Motor neuron (in vitro differentiated cells): ENCODE measurements around the gene EXOC4. TPM values are rescaled to one million over a fixed set of nuclear protein-coding genes. Genes with fewer than 3 reads are reported as not detected.

Source experiments
- ATAC-seq, 8 experiments: fragments of 200-7000 bp; cut with Tn5 transposase; replicated peaks in 6 of 8; 2 replicates each; pipeline ENCODE4 v1.8.0; 2021; ENCODE audit warnings: mild to moderate bottlenecking in 8 of 8, moderate library complexity in 8 of 8
- H3K27ac ChIP-seq, 2 donors: fragments of 250-450 bp; sonication (Bioruptor Pico); 2 replicates each; pipeline ENCODE4 v1.9.0; 2021; ENCODE audit warnings: antibody characterized with exemption in 2 of 2, mild to moderate bottlenecking in 2 of 2, moderate library complexity in 1 of 2
- H3K4me1 ChIP-seq, 2 donors: fragments of 250-450 bp; sonication (Bioruptor Pico); replicated peaks in 1 of 2; 2 replicates each; pipeline ENCODE4 v1.6.1; 2021; ENCODE audit warnings: antibody characterized with exemption in 2 of 2, mild to moderate bottlenecking in 2 of 2, moderate library complexity in 1 of 2
- H3K4me3 ChIP-seq, 5 donors: fragments of 250-450 bp; sonication (Bioruptor Pico); 2 replicates each; pipeline ENCODE4 v1.9.0; 2021; ENCODE audit warnings: antibody characterized with exemption in 5 of 5, mild to moderate bottlenecking in 5 of 5, moderate library complexity in 4 of 5
- WGBS, 10 experiments: fragments of 450-650 bp; shearing (Covaris generic); methylation state at CpG; one replicate each; pipeline ENCODE4 v1.0.0; 2022; 5-methylcytosine and 5-hydroxymethylcytosine counted together
- in situ Hi-C, 9 experiments: fragments of 400-800 bp; cut with MboI; loops; one replicate each; pipeline ENCODE4 v1.15.0; 2021; ENCODE audit warnings: low sequenced_read_pairs in 9 of 9, low pct_unique_long_range_greater_than_20kb in 2 of 9; ENCODE audit not compliant: unreplicated experiment in 9 of 9
- total RNA-seq, 8 experiments: library from RNA; unstranded; fragments of 300-600 nt; gene quantifications; 2 replicates each; pipeline versions ENCODE4 v1.2.3 to v1.2.4, GENCODE V29; 2022

Gene EXOC4
- total RNA-seq, 8 experiments from 2014 or later: 47.7 to 103 (median 60.2) TPM

GRCh38 chr7:133502498-133502897 lies 249.6 kb downstream of the EXOC4 start:
- in situ Hi-C loops: no loop called here
- Histone ChIP-seq H3K27ac (no peak overlapping the region), H3K4me1 (peaks cover 11 to 42% of the 10 kb centered on the region in 2 donors), H3K4me3 (no peak overlapping the region)
- peak in 3 of 8 experiments; percentile 39 to 50 (median 39) for ATAC-seq
- 43 to 100% (median 88%) methylated on average over 1 of the region's 1 CpG; no CpG with 5 or more reads in 5 of the 10 experiments for WGBS, 10 experiments

- 38 to 100% (median 83%) methylated on average over 1 of the region's 1 CpG; no CpG with 5 or more reads in 2 of the 10 experiments for WGBS, 10 experiments
- peak in 3 of 8 experiments; percentile 57 to 78 (median 63) for ATAC-seq
- Histone ChIP-seq H3K4me1 (peaks cover 11 to 42% of the 10 kb centered on the region in 2 donors), H3K4me3 (no peak overlapping the region), H3K27ac (no peak overlapping the region)
- in situ Hi-C loops: no loop called here
Observed at GRCh38 chr7:133502972-133503371, 250.1 kb downstream of the EXOC4 start.

GRCh38 chr7:133504825-133505224 lies 251.9 kb downstream of the EXOC4 start:
- in situ Hi-C loops: no loop called here
- no peak for ATAC-seq
- no peak overlapping the region for H3K4me3 ChIP-seq
- H3K4me1 ChIP-seq: peaks cover 11 to 42% of the 10 kb centered on the region in 2 donors
- WGBS, 10 experiments: 68 to 100% (median 89%) methylated on average over 1 to 3 of the region's 3 CpGs; no CpG with 5 or more reads in 1 of the 10 experiments
- no peak overlapping the region for H3K27ac ChIP-seq

GRCh38 chr7:133509822-133510221 lies 256.9 kb downstream of the EXOC4 start:
- Histone ChIP-seq H3K27ac (no peak overlapping the region), H3K4me3 (no peak overlapping the region), H3K4me1 (peaks cover 0 to 3% of the 10 kb centered on the region in 2 donors)
- in situ Hi-C loops: no loop called here
- WGBS, 10 experiments: 82 to 100% (median 96%) methylated on average over 3 to 5 of the region's 5 CpGs
- no peak for ATAC-seq

- WGBS, 10 experiments: 78 to 100% (median 94%) methylated on average over 1 to 4 of the region's 4 CpGs; no CpG with 5 or more reads in 2 of the 10 experiments
- in situ Hi-C loops: no loop called here
Observed at GRCh38 chr7:133510326-133511055, 257.6 kb downstream of the EXOC4 start.

GRCh38 chr7:133511252-133511651 lies 258.4 kb downstream of the EXOC4 start:
- no peak overlapping the region for H3K4me3 ChIP-seq
- H3K27ac ChIP-seq: no peak overlapping the region
- ATAC-seq: no peak
- no peaks in the 10 kb centered on the region for H3K4me1 ChIP-seq
- WGBS, 10 experiments: 80 to 100% (median 89%) methylated on average over 1 to 3 of the region's 3 CpGs; no CpG with 5 or more reads in 2 of the 10 experiments
- in situ Hi-C loops: no loop called here

More at GRCh38 chr7:133510326-133511055, 257.6 kb downstream of the EXOC4 start:
- Histone ChIP-seq H3K4me1 (no peaks in the 10 kb centered on the region), H3K27ac (no peak overlapping the region), H3K4me3 (no peak overlapping the region)
- ATAC-seq: no peak

- H3K4me3 ChIP-seq: no peak overlapping the region
- WGBS, 10 experiments: 94 to 100% (median 100%) methylated on average over 1 to 4 of the region's 5 CpGs; no CpG with 5 or more reads in 3 of the 10 experiments
- no peaks in the 10 kb centered on the region for H3K4me1 ChIP-seq
- in situ Hi-C loops: no loop called here
- no peak overlapping the region for H3K27ac ChIP-seq
- ATAC-seq: no peak
Observed at GRCh38 chr7:133511708-133512107, 258.8 kb downstream of the EXOC4 start.

GRCh38 chr7:133512560-133512959 lies 259.7 kb downstream of the EXOC4 start:
- no peak for ATAC-seq
- in situ Hi-C loops: no loop called here
- Histone ChIP-seq H3K4me1 (no peaks in the 10 kb centered on the region), H3K4me3 (no peak overlapping the region), H3K27ac (no peak overlapping the region)
- WGBS, 10 experiments: 91 to 100% (median 99%) methylated on average over 1 to 11 of the region's 11 CpGs

- Histone ChIP-seq H3K4me1 (no peaks in the 10 kb centered on the region), H3K4me3 (no peak overlapping the region), H3K27ac (no peak overlapping the region)
- WGBS, 10 experiments: 71 to 100% (median 100%) methylated on average over 1 to 2 of the region's 2 CpGs; no CpG with 5 or more reads in 3 of the 10 experiments
- no peak for ATAC-seq
- in situ Hi-C loops: no loop called here
Observed at GRCh38 chr7:133513608-133514007, 260.7 kb downstream of the EXOC4 start.

GRCh38 chr7:133514551-133514950 lies 261.7 kb downstream of the EXOC4 start:
- no peak for ATAC-seq
- Histone ChIP-seq H3K4me1 (no peaks in the 10 kb centered on the region), H3K4me3 (no peak overlapping the region), H3K27ac (no peak overlapping the region)
- in situ Hi-C loops: no loop called here

GRCh38 chr7:133517766-133518165 lies 264.9 kb downstream of the EXOC4 start:
- 67 to 100% (median 87%) methylated on average over 1 to 4 of the region's 4 CpGs; no CpG with 5 or more reads in 2 of the 10 experiments for WGBS, 10 experiments
- H3K27ac ChIP-seq: no peak overlapping the region
- in situ Hi-C loops: no loop called here
- no peak overlapping the region for H3K4me3 ChIP-seq
- ATAC-seq: no peak
- H3K4me1 ChIP-seq: no peaks in the 10 kb centered on the region

- in situ Hi-C loops: no loop called here
- Histone ChIP-seq H3K4me3 (no peak overlapping the region), H3K4me1 (no peaks in the 10 kb centered on the region), H3K27ac (no peak overlapping the region)
- 80 to 100% (median 100%) methylated on average over 1 to 2 of the region's 2 CpGs; no CpG with 5 or more reads in 3 of the 10 experiments for WGBS, 10 experiments
- no peak for ATAC-seq
Observed at GRCh38 chr7:133518718-133519117, 265.8 kb downstream of the EXOC4 start.

- no peak for ATAC-seq
- no peak overlapping the region for H3K27ac ChIP-seq
- in situ Hi-C loops: no loop called here
- WGBS, 10 experiments: 64 to 100% (median 88%) methylated on average over 1 of the region's 1 CpG; no CpG with 5 or more reads in 2 of the 10 experiments
- no peak overlapping the region for H3K4me3 ChIP-seq
- no peaks in the 10 kb centered on the region for H3K4me1 ChIP-seq
Observed at GRCh38 chr7:133520248-133520647, 267.4 kb downstream of the EXOC4 start.

GRCh38 chr7:133522501-133522900 lies 269.6 kb downstream of the EXOC4 start:
- no peak for ATAC-seq
- Histone ChIP-seq H3K4me1 (no peaks in the 10 kb centered on the region), H3K4me3 (no peak overlapping the region), H3K27ac (no peak overlapping the region)
- WGBS, 10 experiments: 96 to 100% (median 100%) methylated on average over 1 to 2 of the region's 2 CpGs; no CpG with 5 or more reads in 1 of the 10 experiments
- in situ Hi-C loops: no loop called here
